Cardiac fibroblast (primary cell): ENCODE results near the gene ELOA2.
"Not testable (repeated sequence)": the region's sequence is repeated elsewhere in the genome, so short reads cannot be mapped to it uniquely, and the experiment has no call there.

Source experiments
- DNase-seq, 2 donors: peaks; one replicate each; pipeline versions ENCODE4 v3.0.0 to v3.0.0-alpha.2; 2010; ENCODE audit warnings: low read depth in 2 of 2
- H3K4me3 ChIP-seq, 2 donors: replicated peaks in 1 of 2; 1 replicate in 1 of 2; 2 replicates in 1 of 2; pipeline ENCODE4 v1.5.1; 2011; ENCODE audit warnings: low read depth in 2 of 2, low read length in 2 of 2, mild to moderate bottlenecking in 2 of 2, moderate library complexity in 1 of 2
- TF ChIP-seq, protein P1 (sequence below): IDR thresholded peaks from one replicate; pipeline ENCODE4 v1.5.1; 2011; ENCODE audit warnings: low read depth, mild to moderate bottlenecking, low read length, inconsistent platforms

Gene ELOA2

DNA sequence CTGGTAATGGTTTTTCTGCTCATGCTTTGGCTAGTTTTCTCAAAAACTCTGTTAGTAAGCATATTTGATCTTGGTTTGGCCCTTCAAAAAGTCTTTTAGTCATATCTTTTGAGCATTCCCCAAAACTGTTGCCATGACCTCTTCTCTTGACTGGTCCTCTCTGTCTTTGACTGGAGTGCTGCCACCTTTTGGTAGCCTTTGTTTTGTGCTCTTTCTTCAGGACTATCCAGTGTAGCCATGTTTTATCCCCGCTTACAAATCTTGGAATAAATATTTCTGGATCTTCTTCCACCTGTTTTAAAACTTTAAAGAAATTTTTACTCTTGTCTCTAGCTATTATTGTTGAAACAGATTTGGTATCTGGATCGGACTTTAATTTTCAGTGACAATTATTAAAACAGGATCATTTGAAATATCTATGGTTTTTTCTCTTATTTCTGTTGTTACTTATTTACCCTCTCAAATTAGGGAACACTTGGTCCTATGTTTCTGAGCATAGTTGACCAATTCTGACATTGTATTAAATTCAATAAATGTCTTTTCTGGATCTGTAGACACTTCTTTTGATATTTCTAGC lies 965 bp upstream of the ELOA2 start:
- H3K4me3 ChIP-seq, result no peak overlapping the region
- TF ChIP-seq, protein P1, sequence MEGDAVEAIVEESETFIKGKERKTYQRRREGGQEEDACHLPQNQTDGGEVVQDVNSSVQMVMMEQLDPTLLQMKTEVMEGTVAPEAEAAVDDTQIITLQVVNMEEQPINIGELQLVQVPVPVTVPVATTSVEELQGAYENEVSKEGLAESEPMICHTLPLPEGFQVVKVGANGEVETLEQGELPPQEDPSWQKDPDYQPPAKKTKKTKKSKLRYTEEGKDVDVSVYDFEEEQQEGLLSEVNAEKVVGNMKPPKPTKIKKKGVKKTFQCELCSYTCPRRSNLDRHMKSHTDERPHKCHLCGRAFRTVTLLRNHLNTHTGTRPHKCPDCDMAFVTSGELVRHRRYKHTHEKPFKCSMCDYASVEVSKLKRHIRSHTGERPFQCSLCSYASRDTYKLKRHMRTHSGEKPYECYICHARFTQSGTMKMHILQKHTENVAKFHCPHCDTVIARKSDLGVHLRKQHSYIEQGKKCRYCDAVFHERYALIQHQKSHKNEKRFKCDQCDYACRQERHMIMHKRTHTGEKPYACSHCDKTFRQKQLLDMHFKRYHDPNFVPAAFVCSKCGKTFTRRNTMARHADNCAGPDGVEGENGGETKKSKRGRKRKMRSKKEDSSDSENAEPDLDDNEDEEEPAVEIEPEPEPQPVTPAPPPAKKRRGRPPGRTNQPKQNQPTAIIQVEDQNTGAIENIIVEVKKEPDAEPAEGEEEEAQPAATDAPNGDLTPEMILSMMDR, result peak; percentile 49
- DNase-seq, result peak; percentile 41 to 48

DNA sequence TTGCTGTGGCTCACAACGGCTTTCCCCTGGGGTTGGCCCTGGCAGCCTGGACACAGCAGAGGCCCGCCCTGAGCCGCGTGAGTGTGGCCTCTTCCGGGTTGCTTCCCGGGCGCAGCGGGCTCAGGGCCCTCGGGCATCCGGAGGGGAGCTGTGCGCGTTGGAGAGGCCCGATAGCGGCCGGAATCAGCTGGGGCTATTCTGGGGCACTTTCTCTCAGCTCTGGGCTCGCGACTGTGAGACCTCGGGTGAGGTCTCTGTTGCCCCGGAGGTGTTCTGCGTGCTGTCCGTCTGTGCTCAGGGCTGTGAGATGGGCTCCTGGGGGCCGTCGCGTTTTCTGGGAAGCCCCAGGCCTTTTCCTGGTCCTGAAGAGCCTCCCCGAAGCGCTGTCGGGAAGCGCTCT lies 830 bp downstream of the ELOA2 start:
- DNase-seq, H3K4me3 ChIP-seq: not testable (repeated sequence)

DNA sequence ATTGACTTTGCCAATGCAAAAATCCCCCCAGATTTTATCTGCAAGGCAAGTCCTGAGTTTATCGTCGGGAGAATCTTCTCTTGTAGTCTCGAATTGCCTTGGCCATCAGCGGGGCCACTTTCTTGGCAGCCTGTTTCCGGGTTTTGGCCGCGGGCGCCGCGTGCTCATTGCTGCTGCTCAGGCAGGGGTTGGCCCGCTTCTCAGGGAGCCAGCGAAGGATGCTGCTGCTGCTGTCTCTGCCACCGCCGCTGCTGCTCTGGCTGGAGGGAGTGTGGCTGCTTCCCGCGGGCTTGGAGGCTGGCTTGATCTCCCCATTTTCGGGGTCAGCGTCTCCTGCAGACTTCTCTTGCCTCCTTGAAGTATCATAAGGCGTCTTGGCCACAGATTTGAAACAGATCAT lies 2.5 kb downstream of the ELOA2 start:
- TF ChIP-seq, protein P1, result no peak
- DNase-seq, result no peak
- no peak overlapping the region for H3K4me3 ChIP-seq

DNA sequence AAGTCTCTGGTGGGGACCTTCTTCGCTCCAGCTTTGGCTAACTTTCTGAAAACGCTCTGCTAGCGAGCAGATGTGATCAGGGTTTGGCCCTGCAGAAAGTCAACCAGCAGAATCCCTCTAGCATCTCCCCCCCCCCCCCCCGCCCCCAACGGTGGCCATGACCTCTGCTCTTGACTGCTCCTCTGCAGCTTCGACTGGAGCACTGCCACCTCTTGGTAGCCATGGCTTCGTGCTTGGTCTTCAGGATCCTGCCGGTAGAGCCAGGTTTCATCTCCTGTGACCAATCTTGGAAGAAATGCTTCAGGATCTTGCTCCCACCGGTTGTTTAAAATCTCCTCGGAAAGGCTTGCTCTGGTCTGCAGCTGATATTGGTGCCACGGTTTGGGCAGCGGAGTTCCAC lies 4.5 kb downstream of the ELOA2 start:
- H3K4me3 ChIP-seq, DNase-seq: not testable (repeated sequence)

DNA sequence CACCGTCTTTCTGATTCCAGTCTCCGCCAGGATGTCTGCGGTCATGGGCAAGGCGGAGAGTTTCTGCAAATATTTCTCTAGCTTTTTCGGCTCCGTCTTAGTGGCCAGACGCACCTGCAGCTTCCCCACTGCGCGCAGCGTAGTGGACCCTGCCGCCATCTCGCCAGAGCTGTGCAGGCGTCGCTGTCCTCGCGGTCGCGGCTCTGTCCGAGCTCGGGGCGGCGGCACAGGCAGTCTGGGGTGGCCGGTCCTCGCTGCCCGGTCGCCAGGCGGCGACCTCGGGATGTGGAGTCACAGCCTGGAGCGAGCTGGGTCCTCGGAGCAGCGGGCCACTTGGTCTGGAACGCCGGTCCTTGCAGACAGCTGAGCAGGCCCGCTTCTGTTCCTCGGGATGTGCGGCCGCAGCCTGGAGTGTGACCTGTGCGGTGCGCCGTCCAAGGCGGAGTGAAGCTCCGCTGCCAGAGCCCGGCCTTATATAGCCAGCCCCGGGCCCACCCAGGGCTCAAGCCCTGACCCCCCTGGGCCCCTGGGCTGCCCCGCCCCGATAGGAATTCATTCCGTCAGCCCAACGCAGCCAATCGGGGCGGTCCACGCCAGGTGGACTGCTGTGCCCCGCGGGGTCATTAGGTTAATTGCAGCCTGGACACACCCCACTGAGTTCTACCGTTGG lies 5.6 kb downstream of the ELOA2 start:
- not testable (repeated sequence) for H3K4me3 ChIP-seq, DNase-seq

DNA sequence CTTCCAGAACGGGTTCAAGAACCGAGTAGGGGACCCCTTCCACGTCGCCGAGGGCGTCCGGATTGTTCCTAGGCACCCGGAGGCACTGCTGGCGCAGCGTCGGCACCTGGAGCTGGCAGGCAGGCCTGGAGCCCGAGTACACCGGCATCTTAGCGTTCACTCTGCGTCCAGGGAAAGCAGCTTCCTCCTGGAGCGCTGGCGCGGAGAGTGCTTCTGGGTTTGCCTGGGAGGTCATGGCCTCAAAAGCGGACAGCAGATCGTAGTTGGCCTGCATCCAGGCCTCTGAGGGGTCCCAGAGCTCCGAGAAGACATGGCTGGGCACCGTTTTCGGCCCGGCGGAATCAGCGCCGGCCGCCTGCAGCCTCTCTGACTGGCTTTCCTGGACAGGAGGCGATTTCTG lies 6.7 kb downstream of the ELOA2 start:
- DNase-seq, result not testable (repeated sequence)

DNA sequence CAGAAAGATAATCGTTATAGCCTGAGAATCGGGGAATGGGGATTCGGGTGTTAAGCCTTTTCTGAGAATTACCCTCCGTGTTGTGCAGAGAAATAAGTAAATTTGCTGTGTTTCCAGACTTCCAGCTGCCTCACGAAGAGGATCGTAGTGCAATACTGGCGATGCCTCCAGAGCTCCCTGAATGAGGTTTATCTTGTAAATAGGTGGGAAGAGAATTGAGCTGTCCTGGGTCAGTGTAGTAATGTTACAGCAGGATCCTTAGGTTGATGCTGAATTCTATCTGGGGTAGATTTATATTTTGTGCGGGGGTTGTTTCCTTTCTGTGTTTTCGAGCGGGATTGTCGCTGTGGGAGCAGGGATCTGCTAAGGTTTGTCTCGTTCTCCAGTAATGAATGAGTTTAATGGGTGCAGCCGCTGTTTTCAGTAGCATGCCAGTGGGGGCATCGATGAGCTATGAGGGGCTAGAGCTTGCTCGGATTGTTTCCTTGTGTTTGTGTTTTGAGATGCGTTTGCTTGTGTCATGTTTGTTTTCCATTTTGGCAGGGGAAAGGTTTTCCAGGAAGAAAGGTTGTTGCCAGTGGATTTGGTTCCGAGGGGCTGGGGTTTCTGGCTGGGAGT lies 9.8 kb downstream of the ELOA2 start:
- DNase-seq, H3K4me3 ChIP-seq: not testable (repeated sequence)

More for the DNA sequence above, 6.7 kb downstream of the ELOA2 start:
- H3K4me3 ChIP-seq, result not testable (repeated sequence)

DNA sequence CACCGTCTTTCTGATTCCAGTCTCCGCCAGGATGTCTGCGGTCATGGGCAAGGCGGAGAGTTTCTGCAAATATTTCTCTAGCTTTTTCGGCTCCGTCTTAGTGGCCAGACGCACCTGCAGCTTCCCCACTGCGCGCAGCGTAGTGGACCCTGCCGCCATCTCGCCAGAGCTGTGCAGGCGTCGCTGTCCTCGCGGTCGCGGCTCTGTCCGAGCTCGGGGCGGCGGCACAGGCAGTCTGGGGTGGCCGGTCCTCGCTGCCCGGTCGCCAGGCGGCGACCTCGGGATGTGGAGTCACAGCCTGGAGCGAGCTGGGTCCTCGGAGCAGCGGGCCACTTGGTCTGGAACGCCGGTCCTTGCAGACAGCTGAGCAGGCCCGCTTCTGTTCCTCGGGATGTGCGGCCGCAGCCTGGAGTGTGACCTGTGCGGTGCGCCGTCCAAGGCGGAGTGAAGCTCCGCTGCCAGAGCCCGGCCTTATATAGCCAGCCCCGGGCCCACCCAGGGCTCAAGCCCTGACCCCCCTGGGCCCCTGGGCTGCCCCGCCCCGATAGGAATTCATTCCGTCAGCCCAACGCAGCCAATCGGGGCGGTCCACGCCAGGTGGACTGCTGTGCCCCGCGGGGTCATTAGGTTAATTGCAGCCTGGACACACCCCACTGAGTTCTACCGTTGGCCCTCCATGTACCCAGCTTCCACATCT lies 11.5 kb downstream of the ELOA2 start:
- DNase-seq, result not testable (repeated sequence)

DNA sequence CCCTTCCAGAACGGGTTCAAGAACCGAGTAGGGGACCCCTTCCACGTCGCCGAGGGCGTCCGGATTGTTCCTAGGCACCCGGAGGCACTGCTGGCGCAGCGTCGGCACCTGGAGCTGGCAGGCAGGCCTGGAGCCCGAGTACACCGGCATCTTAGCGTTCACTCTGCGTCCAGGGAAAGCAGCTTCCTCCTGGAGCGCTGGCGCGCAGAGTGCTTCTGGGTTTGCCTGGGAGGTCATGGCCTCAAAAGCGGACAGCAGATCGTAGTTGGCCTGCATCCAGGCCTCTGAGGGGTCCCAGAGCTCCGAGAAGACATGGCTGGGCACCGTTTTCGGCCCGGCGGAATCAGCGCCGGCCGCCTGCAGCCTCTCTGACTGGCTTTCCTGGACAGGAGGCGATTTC lies 12.6 kb downstream of the ELOA2 start:
- DNase-seq, H3K4me3 ChIP-seq: not testable (repeated sequence)

More for the DNA sequence above, 11.5 kb downstream of the ELOA2 start:
- not testable (repeated sequence) for H3K4me3 ChIP-seq

DNA sequence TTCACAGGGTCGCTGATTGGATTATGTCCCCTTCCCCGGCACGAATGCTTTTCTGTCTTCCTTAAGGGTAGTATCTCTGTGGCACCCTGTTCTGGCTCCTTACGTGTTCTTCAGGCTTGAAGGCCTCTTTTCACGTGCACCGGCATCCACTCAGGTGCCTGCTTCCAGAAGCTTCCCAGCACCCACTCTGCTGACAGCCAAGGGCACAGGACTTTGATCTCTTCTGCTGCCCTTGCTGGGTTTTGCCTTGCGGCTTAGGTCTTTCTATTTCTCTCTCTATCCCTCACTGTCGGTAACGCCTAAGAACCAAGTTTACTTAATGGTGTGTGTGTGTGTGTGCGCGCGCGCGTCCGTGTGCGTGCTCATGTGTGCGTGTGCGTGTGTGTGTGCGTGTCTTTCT lies 14.7 kb downstream of the ELOA2 start:
- not testable (repeated sequence) for DNase-seq, H3K4me3 ChIP-seq

DNA sequence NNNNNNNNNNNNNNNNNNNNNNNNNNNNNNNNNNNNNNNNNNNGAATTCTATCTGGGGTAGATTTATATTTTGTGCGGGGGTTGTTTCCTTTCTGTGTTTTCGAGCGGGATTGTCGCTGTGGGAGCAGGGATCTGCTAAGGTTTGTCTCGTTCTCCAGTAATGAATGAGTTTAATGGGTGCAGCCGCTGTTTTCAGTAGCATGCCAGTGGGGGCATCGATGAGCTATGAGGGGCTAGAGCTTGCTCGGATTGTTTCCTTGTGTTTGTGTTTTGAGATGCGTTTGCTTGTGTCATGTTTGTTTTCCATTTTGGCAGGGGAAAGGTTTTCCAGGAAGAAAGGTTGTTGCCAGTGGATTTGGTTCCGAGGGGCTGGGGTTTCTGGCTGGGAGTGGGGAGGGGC lies 15.6 kb downstream of the ELOA2 start:
- DNase-seq, H3K4me3 ChIP-seq: not testable (repeated sequence)
